Caco-2 (cell line): ENCODE results near the gene PLCG1. TPM values are rescaled to one million over a fixed set of nuclear protein-coding genes. Genes with fewer than 3 reads are reported as not detected.

ENCODE experiments used
- BruUV-seq: library from RNA; stranded (reverse); fragments of 400-500 nt; replicated peaks from 2 replicates; lab custom pipeline; 2021; lab: Mats Ljungman, UMichigan
- CTCF ChIA-PET: fragments of 300-600 bp; sonication (Branson Sonifier 250); formaldehyde crosslinking; loops from one replicate; lab custom pipeline; 2022; ENCODE audit warnings: antibody characterized with exemption; lab: Charles Lee
- POLR2A ChIA-PET: fragments of 300-600 bp; sonication (Branson Sonifier 250); formaldehyde crosslinking; loops from one replicate; lab custom pipeline; 2022; ENCODE audit warnings: antibody characterized with exemption; lab: Charles Lee
- DNase-seq, 2 experiments: peaks; one replicate each; pipeline versions ENCODE4 v3.0.0 to v3.0.0-alpha.2; 2020 to 2022
- H3K27me3 ChIP-seq: replicated peaks from 2 replicates; pipeline ENCODE4 v1.6.0; 2011; ENCODE audit warnings: low read length; ENCODE audit not compliant: control insufficient read depth, insufficient read depth
- H3K36me3 ChIP-seq: 2 replicates; pipeline ENCODE4 v1.5.1; 2011; ENCODE audit warnings: low read length; ENCODE audit not compliant: control insufficient read depth, insufficient read depth
- H3K4me1 ChIP-seq: fragments of 250-450 bp; sonication (Bioruptor Pico); 2 replicates; pipeline ENCODE4 v1.5.1; 2020; ENCODE audit warnings: mild to moderate bottlenecking
- H3K4me3 ChIP-seq: 2 replicates; pipeline ENCODE4 v1.5.1; 2011; ENCODE audit warnings: low read depth, mild to moderate bottlenecking, control low read depth, low read length
- H3K9me3 ChIP-seq: fragments of 250-450 bp; sonication (Bioruptor Pico); 2 replicates; pipeline ENCODE4 v1.5.1; 2020; ENCODE audit warnings: mild to moderate bottlenecking, moderate library complexity
- H3K27ac Mint-ChIP-seq: one replicate; pipeline ENCODE4 v1.8.0; 2022; ENCODE audit warnings: mixed read lengths; ENCODE audit not compliant: unreplicated experiment
- H3K27me3 Mint-ChIP-seq: one replicate; pipeline ENCODE4 v1.8.0; 2022; ENCODE audit warnings: mixed read lengths; ENCODE audit not compliant: insufficient read depth, unreplicated experiment
- H3K36me3 Mint-ChIP-seq: one replicate; pipeline ENCODE4 v1.8.0; 2022; ENCODE audit warnings: mild to moderate bottlenecking, mixed read lengths; ENCODE audit not compliant: insufficient read depth, unreplicated experiment
- H3K4me1 Mint-ChIP-seq: one replicate; pipeline ENCODE4 v1.8.0; 2022; ENCODE audit warnings: low read depth, mixed read lengths; ENCODE audit not compliant: unreplicated experiment
- H3K4me3 Mint-ChIP-seq: one replicate; pipeline ENCODE4 v1.8.0; 2022; ENCODE audit warnings: mild to moderate bottlenecking, moderate library complexity, mixed read lengths; ENCODE audit not compliant: unreplicated experiment
- H3K9me3 Mint-ChIP-seq: one replicate; pipeline ENCODE4 v1.8.0; 2022; ENCODE audit warnings: mixed read lengths; ENCODE audit not compliant: unreplicated experiment
- intact Hi-C: fragments of 100-400 bp; cut with micrococcal nuclease; formaldehyde crosslinking; loops from one replicate; pipeline ENCODE4 v1.10.0; 2022; ENCODE audit not compliant: unreplicated experiment
- total RNA-seq: library from RNA; stranded (reverse); gene quantifications from 2 replicates; pipeline ENCODE4 v1.2.3, GENCODE V29; 2022
- TF ChIP-seq, protein P1 (sequence below), 2 experiments: fragments of 200-600 bp in 1 of 2; IDR thresholded peaks; 1 replicate in 1 of 2; 2 replicates in 1 of 2; pipeline versions ENCODE4 v1.5.1 to v1.8.0; 2011 to 2022; ENCODE audit warnings: antibody characterized with exemption in 1 of 2, control low read depth in 1 of 2, inconsistent platforms in 1 of 2, low read depth in 1 of 2, low read length in 1 of 2, mild to moderate bottlenecking in 1 of 2, moderate library complexity in 1 of 2; ENCODE audit not compliant: insufficient read depth in 1 of 2, severe bottlenecking in 1 of 2, unreplicated experiment in 1 of 2

The PLCG1 gene
- total RNA-seq, 1 experiment from 2014 or later = 196 TPM

DNA sequence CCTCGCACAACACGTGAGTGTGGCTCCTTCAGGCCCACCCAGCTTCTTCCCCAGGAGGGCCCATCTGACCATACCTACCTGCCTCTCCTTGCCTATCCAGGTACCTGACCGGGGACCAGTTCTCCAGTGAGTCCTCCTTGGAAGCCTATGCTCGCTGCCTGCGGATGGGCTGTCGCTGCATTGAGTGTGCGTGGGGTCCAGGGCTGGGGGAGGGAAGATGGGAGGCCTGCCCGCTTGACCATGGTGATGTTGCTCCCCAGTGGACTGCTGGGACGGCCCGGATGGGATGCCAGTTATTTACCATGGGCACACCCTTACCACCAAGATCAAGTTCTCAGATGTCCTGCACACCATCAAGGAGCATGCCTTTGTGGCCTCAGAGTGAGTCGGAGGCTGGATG is 26.5 kb downstream of the PLCG1 start:
- ChIA-PET POLR2A (no interaction called here), CTCF (interaction anchor here (1.0 to 1.1 kb wide), 2 partner anchors 9 to 177 kb away, joined by 3 to 4 read pairs; partner anchors contain the start of gene LPIN3)
- Histone ChIP-seq H3K4me1 (peaks cover 8% of the 10 kb centered on the region; the same call in 1 of the 2 replicates), H3K4me3 (no peak overlapping the region), H3K9me3 (no peaks in the 10 kb centered on the region), H3K36me3 (peaks cover 39% of the 10 kb centered on the region), H3K27me3 (no peaks in the 10 kb centered on the region)
- Mint-ChIP-seq H3K36me3 (peaks cover 56% of the 10 kb centered on the region), H3K27ac (no peak overlapping the region), H3K4me3 (no peak overlapping the region), H3K4me1 (peaks cover 8% of the 10 kb centered on the region), H3K9me3 (no peaks in the 10 kb centered on the region), H3K27me3 (no peaks in the 10 kb centered on the region)
- TF ChIP-seq, protein P1, sequence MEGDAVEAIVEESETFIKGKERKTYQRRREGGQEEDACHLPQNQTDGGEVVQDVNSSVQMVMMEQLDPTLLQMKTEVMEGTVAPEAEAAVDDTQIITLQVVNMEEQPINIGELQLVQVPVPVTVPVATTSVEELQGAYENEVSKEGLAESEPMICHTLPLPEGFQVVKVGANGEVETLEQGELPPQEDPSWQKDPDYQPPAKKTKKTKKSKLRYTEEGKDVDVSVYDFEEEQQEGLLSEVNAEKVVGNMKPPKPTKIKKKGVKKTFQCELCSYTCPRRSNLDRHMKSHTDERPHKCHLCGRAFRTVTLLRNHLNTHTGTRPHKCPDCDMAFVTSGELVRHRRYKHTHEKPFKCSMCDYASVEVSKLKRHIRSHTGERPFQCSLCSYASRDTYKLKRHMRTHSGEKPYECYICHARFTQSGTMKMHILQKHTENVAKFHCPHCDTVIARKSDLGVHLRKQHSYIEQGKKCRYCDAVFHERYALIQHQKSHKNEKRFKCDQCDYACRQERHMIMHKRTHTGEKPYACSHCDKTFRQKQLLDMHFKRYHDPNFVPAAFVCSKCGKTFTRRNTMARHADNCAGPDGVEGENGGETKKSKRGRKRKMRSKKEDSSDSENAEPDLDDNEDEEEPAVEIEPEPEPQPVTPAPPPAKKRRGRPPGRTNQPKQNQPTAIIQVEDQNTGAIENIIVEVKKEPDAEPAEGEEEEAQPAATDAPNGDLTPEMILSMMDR (IDR thresholded peaks at IDR 0.05; ENCODE audit: insufficient read depth in 1 of 2, low read depth in 1 of 2, low read length in 1 of 2, severe bottlenecking in 1 of 2, unreplicated experiment in 1 of 2) = no peak
- intact Hi-C loops = no loop called here
- BruUV-seq = no TSS peak
- no peak for DNase-seq

DNA sequence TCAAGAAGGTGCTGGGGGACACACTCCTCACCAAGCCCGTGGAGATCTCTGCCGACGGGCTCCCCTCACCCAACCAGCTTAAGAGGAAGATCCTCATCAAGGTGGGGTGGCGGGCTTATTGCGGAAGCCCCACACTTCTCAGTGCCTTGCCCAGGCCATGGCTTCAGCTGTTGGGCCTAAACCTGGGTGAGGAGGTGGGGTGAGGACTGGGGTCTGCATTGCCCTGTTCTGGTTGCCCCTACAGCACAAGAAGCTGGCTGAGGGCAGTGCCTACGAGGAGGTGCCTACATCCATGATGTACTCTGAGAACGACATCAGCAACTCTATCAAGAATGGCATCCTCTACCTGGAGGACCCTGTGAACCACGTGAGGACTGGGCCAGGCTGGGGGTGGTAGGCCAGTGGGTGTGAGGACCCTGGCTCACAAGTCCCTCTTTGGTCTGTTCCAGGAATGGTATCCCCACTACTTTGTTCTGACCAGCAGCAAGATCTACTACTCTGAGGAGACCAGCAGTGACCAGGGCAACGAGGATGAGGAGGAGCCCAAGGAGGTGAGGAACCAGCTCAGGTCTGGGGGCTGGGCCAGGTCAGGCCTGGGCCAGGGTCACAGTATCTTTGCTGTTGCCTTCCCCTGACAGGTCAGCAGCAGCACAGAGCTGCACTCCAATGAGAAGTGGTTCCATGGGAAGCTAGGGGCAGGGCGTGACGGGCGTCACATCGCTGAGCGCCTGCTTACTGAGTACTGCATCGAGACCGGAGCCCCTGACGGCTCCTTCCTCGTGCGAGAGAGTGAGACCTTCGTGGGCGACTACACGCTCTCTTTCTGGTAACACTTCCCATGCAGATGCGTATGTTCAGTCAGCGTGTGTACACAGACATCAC is 27.9 kb downstream of the PLCG1 start:
- Mint-ChIP-seq H3K27me3 (no peaks in the 10 kb centered on the region), H3K4me1 (no peaks in the 10 kb centered on the region), H3K36me3 (peaks cover 60% of the 10 kb centered on the region), H3K27ac (no peak overlapping the region), H3K4me3 (no peak overlapping the region), H3K9me3 (no peaks in the 10 kb centered on the region)
- Histone ChIP-seq H3K27me3 (no peaks in the 10 kb centered on the region), H3K4me3 (no peak overlapping the region), H3K36me3 (peaks cover 41% of the 10 kb centered on the region), H3K9me3 (no peaks in the 10 kb centered on the region), H3K4me1 (no peaks in the 10 kb centered on the region)
- TF ChIP-seq, protein P1 (IDR thresholded peaks at IDR 0.05; ENCODE audit: insufficient read depth in 1 of 2, low read depth in 1 of 2, low read length in 1 of 2, severe bottlenecking in 1 of 2, unreplicated experiment in 1 of 2) = no peak
- CTCF ChIA-PET = no interaction called here
- POLR2A ChIA-PET = no interaction called here
- TSS peak; percentile 48 for BruUV-seq
- DNase-seq = no peak
- intact Hi-C loops = no loop called here

DNA sequence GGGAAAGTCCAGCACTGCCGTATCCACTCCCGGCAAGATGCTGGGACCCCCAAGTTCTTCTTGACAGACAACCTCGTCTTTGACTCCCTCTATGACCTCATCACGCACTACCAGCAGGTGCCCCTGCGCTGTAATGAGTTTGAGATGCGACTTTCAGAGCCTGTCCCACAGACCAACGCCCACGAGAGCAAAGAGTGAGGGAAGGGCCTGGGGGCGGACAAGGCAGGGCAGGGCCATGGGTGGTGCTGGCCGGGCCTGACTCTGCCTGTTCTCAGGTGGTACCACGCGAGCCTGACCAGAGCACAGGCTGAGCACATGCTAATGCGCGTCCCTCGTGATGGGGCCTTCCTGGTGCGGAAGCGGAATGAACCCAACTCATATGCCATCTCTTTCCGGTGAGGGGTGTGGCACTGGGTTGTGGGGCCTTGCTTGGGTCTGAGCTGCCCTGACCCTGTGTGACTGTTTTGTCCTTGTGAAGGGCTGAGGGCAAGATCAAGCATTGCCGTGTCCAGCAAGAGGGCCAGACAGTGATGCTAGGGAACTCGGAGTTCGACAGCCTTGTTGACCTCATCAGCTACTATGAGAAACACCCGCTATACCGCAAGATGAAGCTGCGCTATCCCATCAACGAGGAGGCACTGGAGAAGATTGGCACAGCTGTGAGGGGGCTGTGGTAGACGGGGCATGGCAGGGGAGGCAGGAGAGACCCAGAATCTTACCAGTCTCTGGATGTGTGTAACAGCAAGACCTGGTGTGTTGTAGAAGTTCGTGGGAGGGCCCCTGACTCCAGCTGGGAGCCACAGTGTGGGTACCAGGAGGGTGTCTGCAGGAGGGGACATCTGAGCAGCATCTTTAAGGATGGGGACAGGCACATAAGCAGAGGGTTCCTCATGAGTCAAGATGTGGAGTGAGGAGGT is 29.1 kb downstream of the PLCG1 start:
- H3K27me3 Mint-ChIP-seq = no peaks in the 10 kb centered on the region
- peaks cover 66% of the 10 kb centered on the region for H3K36me3 Mint-ChIP-seq
- TF ChIP-seq, protein P1 (IDR thresholded peaks at IDR 0.05; ENCODE audit: insufficient read depth in 1 of 2, low read depth in 1 of 2, low read length in 1 of 2, severe bottlenecking in 1 of 2, unreplicated experiment in 1 of 2) = no peak
- Histone ChIP-seq H3K4me3 (no peak overlapping the region), H3K36me3 (peaks cover 38% of the 10 kb centered on the region), H3K9me3 (no peaks in the 10 kb centered on the region), H3K4me1 (no peaks in the 10 kb centered on the region), H3K27me3 (no peaks in the 10 kb centered on the region)
- POLR2A ChIA-PET = no interaction called here
- DNase-seq = peak in 1 of 2 experiments; percentile 41
- no peak overlapping the region for H3K4me3 Mint-ChIP-seq
- intact Hi-C loops = no loop called here
- no peak overlapping the region for H3K27ac Mint-ChIP-seq
- CTCF ChIA-PET = interaction anchor here (0.6 to 0.9 kb wide), 2 partner anchors 17 to 31 kb away, joined by 3 read pairs; no protein-coding TSS in a partner anchor
- H3K9me3 Mint-ChIP-seq = no peaks in the 10 kb centered on the region
- BruUV-seq = no TSS peak
- H3K4me1 Mint-ChIP-seq = no peaks in the 10 kb centered on the region
